H1 (cell line): ENCODE measurements around the gene EGLN3. TPM values are rescaled to one million over a fixed set of nuclear protein-coding genes. Genes with fewer than 3 reads are reported as not detected.

Experiments
- CTCF ChIA-PET: fragments of 300-600 bp; sonication (Branson Sonifier 250); formaldehyde crosslinking; loops from one replicate; lab custom pipeline; 2021; ENCODE audit not compliant: partially characterized antibody; lab: Charles Lee
- POLR2A ChIA-PET: fragments of 300-600 bp; sonication (Branson Sonifier 250); formaldehyde crosslinking; loops from one replicate; lab custom pipeline; 2021; ENCODE audit warnings: inconsistent platforms; ENCODE audit not compliant: partially characterized antibody; lab: Charles Lee
- DNase-seq, 2 experiments: peaks; one replicate each; pipeline versions ENCODE4 v3.0.0 to v3.0.0-alpha.2; 2010 to 2022; ENCODE audit warnings: low spot score in 2 of 2, low read depth in 1 of 2, mixed read lengths in 1 of 2
- FAIRE-seq: peaks from 2 replicates; lab custom pipeline; 2011; peaks lifted over from hg19 to GRCh38; lab: Jason Lieb, UNC
- H2AFZ ChIP-seq: 2 replicates; pipeline ENCODE4 v1.8.1; 2012; ENCODE audit warnings: low read length, inconsistent platforms
- H2AK5ac ChIP-seq: 2 replicates; pipeline ENCODE4 v1.6.1; 2013; ENCODE audit warnings: low read depth, low read length
- H2BK120ac ChIP-seq: replicated peaks from 2 replicates; pipeline ENCODE3; 2013; ENCODE audit warnings: low read depth, low read length, inconsistent platforms
- H2BK12ac ChIP-seq: 2 replicates; pipeline ENCODE4 v1.6.1; 2013; ENCODE audit warnings: low read depth, low read length
- H2BK15ac ChIP-seq: 2 replicates; pipeline ENCODE4 v1.6.1; 2013; ENCODE audit warnings: low read length
- H2BK20ac ChIP-seq: 2 replicates; pipeline ENCODE4 v1.6.1; 2013; ENCODE audit warnings: low read length
- H2BK5ac ChIP-seq: 2 replicates; pipeline ENCODE4 v1.6.1; 2013; ENCODE audit warnings: low read depth, low read length
- H3K14ac ChIP-seq: 2 replicates; pipeline ENCODE4 v1.6.1; 2013; ENCODE audit warnings: inconsistent platforms; ENCODE audit not compliant: insufficient read length
- H3K18ac ChIP-seq: 2 replicates; pipeline ENCODE4 v1.6.1; 2013; ENCODE audit warnings: low read length; ENCODE audit errors: extremely low read depth
- H3K23ac ChIP-seq: 2 replicates; pipeline ENCODE4 v1.6.1; 2013; ENCODE audit warnings: inconsistent platforms; ENCODE audit not compliant: insufficient read length
- H3K23me2 ChIP-seq: 2 replicates; pipeline ENCODE4 v1.6.1; 2013; ENCODE audit warnings: low read depth, low read length
- H3K27ac ChIP-seq: 2 replicates; pipeline ENCODE4 v1.6.1; 2011; ENCODE audit warnings: low read depth, low read length, inconsistent platforms
- H3K27me3 ChIP-seq, 4 experiments: replicated peaks in 1 of 4; 1 replicate in 1 of 4; 2 replicates in 3 of 4; pipeline versions ENCODE4 v1.6.1 to v1.8.1; 2011 to 2013; ENCODE audit warnings: low read length in 3 of 4, mild to moderate bottlenecking in 3 of 4, inconsistent platforms in 2 of 4, mixed read lengths in 2 of 4, moderate library complexity in 1 of 4; ENCODE audit not compliant: control insufficient read depth in 3 of 4, insufficient read depth in 3 of 4; ENCODE audit errors: extremely low read depth in 1 of 4
- H3K36me3 ChIP-seq, 4 experiments: 2 replicates each; pipeline versions ENCODE4 v1.6.1 to v1.8.1; 2011 to 2013; ENCODE audit warnings: mild to moderate bottlenecking in 4 of 4, low read length in 3 of 4, moderate library complexity in 2 of 4, control low read depth in 1 of 4, inconsistent platforms in 1 of 4; ENCODE audit not compliant: insufficient read depth in 4 of 4, control insufficient read depth in 2 of 4
- H3K4ac ChIP-seq: replicated peaks from 2 replicates; pipeline ENCODE3; 2013; ENCODE audit warnings: low read length, low read depth, mixed read lengths, inconsistent platforms; ENCODE audit not compliant: insufficient read length
- H3K4me1 ChIP-seq, 4 experiments: replicated peaks in 1 of 4; 1 replicate in 1 of 4; 2 replicates in 3 of 4; pipeline versions ENCODE4 v1.6.1 to v1.8.1; 2011 to 2013; ENCODE audit warnings: low read length in 3 of 4, inconsistent platforms in 2 of 4, mixed read lengths in 1 of 4; ENCODE audit not compliant: insufficient read depth in 4 of 4, control insufficient read depth in 3 of 4
- H3K4me2 ChIP-seq, 2 experiments: 2 replicates each; pipeline versions ENCODE4 v1.6.1 to v1.8.1; 2011 to 2013; ENCODE audit warnings: low read depth in 2 of 2, low read length in 2 of 2, control low read depth in 1 of 2, inconsistent platforms in 1 of 2, mild to moderate bottlenecking in 1 of 2; ENCODE audit not compliant: insufficient read depth in 1 of 2
- H3K4me3 ChIP-seq, 4 experiments: fragments of 200-600, 300-600 bp in 1 of 4; sonication (generic), shearing (Covaris generic), sonication (Bioruptor Twin) in 1 of 4; 2 replicates each; pipeline versions ENCODE4 v1.5.1 to v1.8.1; 2011 to 2016; ENCODE audit warnings: low read length in 4 of 4, low read depth in 3 of 4, control low read depth in 2 of 4, inconsistent platforms in 2 of 4, mild to moderate bottlenecking in 2 of 4, mixed read lengths in 1 of 4, moderate library complexity in 1 of 4; ENCODE audit not compliant: insufficient read depth in 2 of 4; ENCODE audit errors: extremely low read depth in 1 of 4
- H3K56ac ChIP-seq: replicated peaks from 2 replicates; pipeline ENCODE3; 2013; ENCODE audit warnings: low read depth, mild to moderate bottlenecking, mixed read lengths, low read length, inconsistent platforms; ENCODE audit not compliant: insufficient read length
- H3K79me1 ChIP-seq: 2 replicates; pipeline ENCODE4 v1.6.1; 2013; ENCODE audit warnings: low read depth, low read length, control low read depth
- H3K79me2 ChIP-seq, 2 experiments: 2 replicates each; pipeline versions ENCODE4 v1.6.1 to v1.8.1; 2012 to 2013; ENCODE audit warnings: low read length in 2 of 2, mild to moderate bottlenecking in 2 of 2, inconsistent platforms in 1 of 2; ENCODE audit not compliant: insufficient read depth in 2 of 2, control insufficient read depth in 1 of 2
- H3K9ac ChIP-seq, 4 experiments: replicated peaks in 1 of 4; 1 replicate in 1 of 4; 2 replicates in 3 of 4; pipeline versions ENCODE4 v1.6.1 to v1.8.1; 2011 to 2013; ENCODE audit warnings: low read depth in 3 of 4, low read length in 3 of 4, control low read depth in 2 of 4, mild to moderate bottlenecking in 2 of 4, moderate library complexity in 2 of 4, inconsistent platforms in 1 of 4; ENCODE audit errors: extremely low read depth in 1 of 4
- H3K9me3 ChIP-seq, 2 experiments: 2 replicates each; pipeline versions ENCODE4 v1.6.1 to v1.8.1; 2012 to 2013; ENCODE audit warnings: mild to moderate bottlenecking in 2 of 2, moderate library complexity in 2 of 2, control low read depth in 1 of 2, inconsistent platforms in 1 of 2, low read depth in 1 of 2, low read length in 1 of 2, mixed read lengths in 1 of 2; ENCODE audit not compliant: insufficient read depth in 2 of 2
- H4K20me1 ChIP-seq, 2 experiments: replicated peaks in 1 of 2; 2 replicates each; pipeline versions ENCODE3 to v1.8.1; 2011 to 2013; ENCODE audit warnings: inconsistent platforms in 2 of 2, low read length in 2 of 2, mild to moderate bottlenecking in 1 of 2; ENCODE audit not compliant: insufficient read depth in 2 of 2, control insufficient read depth in 1 of 2
- H4K5ac ChIP-seq: 2 replicates; pipeline ENCODE4 v1.6.1; 2013; ENCODE audit warnings: low read length, low read depth, mixed read lengths, inconsistent platforms; ENCODE audit not compliant: insufficient read length
- H4K8ac ChIP-seq: 2 replicates; pipeline ENCODE4 v1.8.0; 2013; ENCODE audit warnings: mild to moderate bottlenecking, moderate library complexity, low read length, inconsistent platforms; ENCODE audit not compliant: insufficient read depth; ENCODE audit errors: extremely low read depth
- H4K91ac ChIP-seq: replicated peaks from 2 replicates; pipeline ENCODE3; 2013; ENCODE audit warnings: low read length, mixed read lengths, inconsistent platforms; ENCODE audit not compliant: insufficient read length
- RXRA ChIP-seq: IDR thresholded peaks from 2 replicates; pipeline ENCODE4 v1.6.1; 2011; ENCODE audit warnings: low read depth, mild to moderate bottlenecking, low read length, moderate library complexity; ENCODE audit not compliant: insufficient read depth
- SIX5 ChIP-seq: IDR thresholded peaks from 2 replicates; pipeline ENCODE4 v1.6.1; 2011; ENCODE audit warnings: mild to moderate bottlenecking, low read depth, low read length
- WGBS, 2 experiments: shearing (Covaris generic) in 1 of 2; methylation state at CpG; one replicate each; pipeline versions ENCODE4 v1.1.6 to v1.1.7; 2013 to 2015; ENCODE audit warnings: low lambda C conversion rate in 2 of 2, mixed read lengths in 2 of 2, inconsistent platforms in 1 of 2, low coverage in 1 of 2, missing lambda C conversion rate in 1 of 2; ENCODE audit not compliant: insufficient replicate concordance in 2 of 2, insufficient coverage in 1 of 2, insufficient read length in 1 of 2; ENCODE audit errors: extremely low coverage in 1 of 2, missing lambda C conversion rate in 1 of 2; 5-methylcytosine and 5-hydroxymethylcytosine counted together
- polyA plus RNA-seq, 7 experiments: library from polyadenylated mRNA; depleted of rRNA in 3 of 7; stranded (reverse) in 5 of 7; unstranded in 2 of 7; fragments of >200 nt in 5 of 7; fragments of 200-250 nt in 2 of 7; gene quantifications; 1 replicate in 5 of 7; 2 replicates in 1 of 7; 4 replicates in 1 of 7; pipeline versions ENCODE4 v1.2.1 to v1.2.3, GENCODE V29; 2011 to 2013; ENCODE audit warnings: missing spikeins in 2 of 7, mixed read lengths in 2 of 7
- total RNA-seq: library from RNA; stranded (reverse); fragmentation: NEBNext Ultra II Directional; extraction: Animal tissue kit (Norgen Biotek cat#: 25700); gene quantifications from 2 replicates; pipeline ENCODE4 v1.2.1, GENCODE V29; 2021

The EGLN3 gene
- total and polyA plus RNA-seq, 2 of the 8 experiments (the other 6 are each of a cell fraction or from before 2014, with no cell fraction given), result 10.6 to 27.3 TPM

DNA sequence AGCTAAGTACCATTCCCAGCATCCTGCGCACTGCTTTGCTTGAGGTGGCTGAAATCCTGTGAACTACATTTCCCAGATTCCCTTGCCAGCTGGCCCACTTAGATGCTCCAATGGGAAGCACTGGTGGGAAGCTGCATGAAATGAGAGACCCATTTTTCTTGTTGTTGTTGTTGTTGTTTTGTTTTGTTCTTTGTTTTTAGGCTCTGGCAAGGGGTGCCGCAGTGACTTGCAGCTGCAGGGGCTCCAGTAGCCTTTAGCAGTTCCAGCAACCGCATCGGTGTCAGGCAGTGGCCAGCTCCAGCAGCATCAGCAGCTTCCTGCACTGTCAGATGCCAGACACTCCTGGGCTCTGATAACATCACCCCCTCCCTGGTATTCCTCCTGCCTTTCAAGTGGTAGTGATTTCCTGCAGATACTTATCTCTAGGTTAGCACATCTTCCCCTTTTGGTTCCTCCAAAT lies 8.8 kb upstream of the EGLN3 start:
- H2BK15ac ChIP-seq, result peak overlapping the region; percentile 93; the same call in 1 of the 2 replicates
- WGBS, 2 experiments, result 84% methylated on average over 4 of the region's 4 CpGs; no CpG with 5 or more reads in 1 of the 2 experiments
- FAIRE-seq (peak; percentile 45), DNase-seq (no peak)
- H3K27me3 ChIP-seq, result no peaks in the 10 kb centered on the region
- no peak overlapping the region for H3K18ac ChIP-seq
- no peak overlapping the region for H3K56ac ChIP-seq
- peaks cover 0 to 3% (median 1%) of the 10 kb centered on the region in 4 experiments; a peak in 3 of 7 replicates for H3K4me1 ChIP-seq
- no peaks in the 10 kb centered on the region for H3K36me3 ChIP-seq
- H4K91ac ChIP-seq, result peak overlapping the region; percentile 26
- no peak overlapping the region for H2BK5ac ChIP-seq
- H3K23ac ChIP-seq, result no peak overlapping the region
- no peak overlapping the region for H3K4ac ChIP-seq
- H3K79me2 ChIP-seq, result no peaks in the 10 kb centered on the region
- H4K5ac ChIP-seq, result peak overlapping the region; percentile 55
- TF ChIP-seq SIX5 (peak; percentile 68), RXRA (no peak)
- H2AFZ ChIP-seq, result peak overlapping the region; percentile 90
- no peak overlapping the region for H3K27ac ChIP-seq
- no peak overlapping the region for H2AK5ac ChIP-seq
- no peaks in the 10 kb centered on the region for H3K9me3 ChIP-seq
- no peak overlapping the region for H2BK12ac ChIP-seq
- H3K14ac ChIP-seq, result no peak overlapping the region
- no peak overlapping the region; a peak in 1 of 7 replicates for H3K9ac ChIP-seq
- H3K4me2 ChIP-seq, result no peak overlapping the region
- no peak overlapping the region for H2BK20ac ChIP-seq
- ChIA-PET CTCF (interaction anchor here (0.6 to 1.8 kb wide), 3 partner anchors 50 to 281 kb away, joined by 4 to 7 read pairs (median 7); no protein-coding TSS in a partner anchor), POLR2A (interaction anchor here (0.7 to 1.7 kb wide), 3 partner anchors 9 to 100 kb away, joined by 3 to 6 read pairs (median 3); partner anchors contain the start of gene EGLN3)
- H2BK120ac ChIP-seq, result no peak overlapping the region
- H4K20me1 ChIP-seq, result no peaks in the 10 kb centered on the region
- no peaks in the 10 kb centered on the region for H3K23me2 ChIP-seq
- peak overlapping the region; percentile 91 for H4K8ac ChIP-seq
- H3K4me3 ChIP-seq, result peak overlapping the region in 1 of 4 experiments; percentile 14; a peak in 1 of 8 replicates
- H3K79me1 ChIP-seq, result no peaks in the 10 kb centered on the region
